Measurements from ENCODE around the gene BRD7.

GRCh38 chr16:50316848-50317630 is 51.7 kb downstream of the BRD7 start:
- TF ChIP-seq CTCF (IDR thresholded peaks at IDR 0.05; ENCODE audit: low read depth, low read length) = no peak
- TF ChIP-seq EZH2phosphoT487 (IDR thresholded peaks at IDR 0.05; ENCODE audit: low read depth) = no peak
